ENCODE data around the gene HPCAL1.

The HPCAL1 gene

DNA sequence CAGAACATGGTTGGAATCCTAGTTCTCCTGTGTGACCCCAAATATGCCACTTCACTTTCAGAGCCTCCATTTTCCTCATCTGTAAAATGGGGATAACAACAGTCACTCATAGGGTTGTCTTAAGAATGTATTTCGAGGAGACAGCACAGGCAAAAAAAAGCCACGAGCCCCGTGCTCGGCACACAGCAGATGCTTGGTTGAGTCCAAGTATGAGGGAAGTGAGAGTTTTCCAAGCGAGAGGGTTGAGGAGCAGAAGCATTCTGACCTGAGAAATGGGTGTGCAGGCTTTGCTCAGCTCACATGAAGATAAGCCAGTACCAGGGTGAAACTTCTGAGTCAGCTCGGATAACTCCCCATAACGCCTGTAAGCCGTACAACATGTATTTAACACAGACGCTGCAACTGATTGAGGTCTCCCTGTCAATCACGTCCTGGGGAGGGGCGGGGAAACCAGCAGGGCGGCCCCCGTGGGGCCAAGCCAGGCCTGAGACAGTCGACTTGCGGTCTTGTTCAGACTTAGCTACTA is 168.4 kb downstream of the HPCAL1 start:
- Histone ChIP-seq H3K36me3 (ENCODE audit: low read length) (no peaks in the 10 kb centered on the region), H3K4me3 (ENCODE audit: insufficient read depth, low read length, poor library complexity, severe bottlenecking) (no peak overlapping the region), H4K20me1 (ENCODE audit: low read depth, low read length) (no peaks in the 10 kb centered on the region), H3K9me2 (replicated peaks; ENCODE audit: insufficient read depth, low read length) (no peaks in the 10 kb centered on the region), H3K27ac (ENCODE audit: low read depth, low read length) (no peak overlapping the region), H2AFZ (ENCODE audit: low read depth, low read length, severe bottlenecking) (no peak overlapping the region), H3K4me2 (ENCODE audit: low read depth, low read length, poor library complexity, severe bottlenecking) (no peak overlapping the region), H3K79me2 (ENCODE audit: insufficient read depth, low read length) (no peaks in the 10 kb centered on the region), H3K27me3 (ENCODE audit: low read length) (no peaks in the 10 kb centered on the region), H3F3A (ENCODE audit: insufficient read depth) (no peaks in the 10 kb centered on the region), H3K9me3 (ENCODE audit: insufficient read depth, low read length) (no peaks in the 10 kb centered on the region), H3K9ac (ENCODE audit: low read length) (no peak overlapping the region)
- no peak for TF ChIP-seq EZH2phosphoT487 (conservative IDR thresholded peaks at IDR 0.05; ENCODE audit: low read length)
- no peak for TF ChIP-seq CTCF (IDR thresholded peaks at IDR 0.05; ENCODE audit: insufficient read depth, low read length, poor library complexity, severe bottlenecking)

DNA sequence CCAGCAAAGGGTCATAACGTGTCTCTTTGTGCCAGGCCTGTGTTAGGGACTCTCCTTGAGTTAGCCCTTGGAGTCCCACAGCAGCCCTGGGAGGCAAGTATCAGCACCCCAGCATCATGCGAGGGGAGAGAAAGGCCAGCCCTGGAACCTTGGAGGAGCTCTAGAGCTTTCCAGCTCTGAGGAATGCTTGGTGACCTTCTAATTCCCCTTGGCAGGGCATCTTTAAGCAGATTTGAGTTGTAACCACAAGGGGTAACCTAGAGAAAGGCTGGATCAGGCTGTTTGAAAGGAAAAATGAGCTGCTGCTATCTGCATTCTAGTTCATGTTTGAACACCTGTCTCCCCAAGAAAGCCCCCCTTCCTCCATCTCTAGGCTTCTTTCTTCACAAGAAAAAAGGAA is 169.3 kb downstream of the HPCAL1 start:
- Histone ChIP-seq H4K20me1 (ENCODE audit: low read depth, low read length) (no peaks in the 10 kb centered on the region), H3K36me3 (ENCODE audit: low read length) (no peaks in the 10 kb centered on the region), H3K27me3 (ENCODE audit: low read length) (no peaks in the 10 kb centered on the region), H3K79me2 (ENCODE audit: insufficient read depth, low read length) (no peaks in the 10 kb centered on the region), H3K9me3 (ENCODE audit: insufficient read depth, low read length) (no peaks in the 10 kb centered on the region), H3F3A (ENCODE audit: insufficient read depth) (no peaks in the 10 kb centered on the region), H3K9me2 (replicated peaks; ENCODE audit: insufficient read depth, low read length) (no peaks in the 10 kb centered on the region), H2AFZ (ENCODE audit: low read depth, low read length, severe bottlenecking) (no peak overlapping the region), H3K9ac (ENCODE audit: low read length) (no peak overlapping the region), H3K27ac (ENCODE audit: low read depth, low read length) (no peak overlapping the region), H3K4me2 (ENCODE audit: low read depth, low read length, poor library complexity, severe bottlenecking) (no peak overlapping the region), H3K4me3 (ENCODE audit: insufficient read depth, low read length, poor library complexity, severe bottlenecking) (no peak overlapping the region)
- no peak for TF ChIP-seq EZH2phosphoT487 (conservative IDR thresholded peaks at IDR 0.05; ENCODE audit: low read length)
- no peak for TF ChIP-seq CTCF (IDR thresholded peaks at IDR 0.05; ENCODE audit: insufficient read depth, low read length, poor library complexity, severe bottlenecking)

GRCh38 chr2:10473121-10473756 is 170.5 kb downstream of the HPCAL1 start:
- Histone ChIP-seq H3K79me2 (ENCODE audit: insufficient read depth, low read length) (no peaks in the 10 kb centered on the region), H3K9me2 (replicated peaks; ENCODE audit: insufficient read depth, low read length) (no peaks in the 10 kb centered on the region), H3F3A (ENCODE audit: insufficient read depth) (no peaks in the 10 kb centered on the region), H3K4me3 (ENCODE audit: insufficient read depth, low read length, poor library complexity, severe bottlenecking) (no peak overlapping the region), H3K9ac (ENCODE audit: low read length) (no peak overlapping the region), H3K36me3 (ENCODE audit: low read length) (no peaks in the 10 kb centered on the region), H2AFZ (ENCODE audit: low read depth, low read length, severe bottlenecking) (no peak overlapping the region), H3K9me3 (ENCODE audit: insufficient read depth, low read length) (no peaks in the 10 kb centered on the region), H3K27me3 (ENCODE audit: low read length) (no peaks in the 10 kb centered on the region), H3K4me2 (ENCODE audit: low read depth, low read length, poor library complexity, severe bottlenecking) (no peak overlapping the region), H4K20me1 (ENCODE audit: low read depth, low read length) (no peaks in the 10 kb centered on the region), H3K27ac (ENCODE audit: low read depth, low read length) (no peak overlapping the region)
- TF ChIP-seq EZH2phosphoT487 (conservative IDR thresholded peaks at IDR 0.05; ENCODE audit: low read length): no peak
- no peak for TF ChIP-seq CTCF (IDR thresholded peaks at IDR 0.05; ENCODE audit: insufficient read depth, low read length, poor library complexity, severe bottlenecking)

All from SU-DHL-6 (cell line).